Activated T-cell treated with anti-CD3 and anti-CD28 coated beads for 24 hours (primary cell): ENCODE measurements around the gene TMEM202.
"Not testable (repeated sequence)": the region's sequence is repeated elsewhere in the genome, so short reads cannot be mapped to it uniquely, and the experiment has no call there.

Experiments
- DNase-seq: peaks from one replicate; pipeline ENCODE4 v3.0.0-alpha.2; 2020; ENCODE audit warnings: low read depth

TMEM202 gene

GRCh38 chr15:72397796-72398588, at the start of gene TMEM202:
TMEM202 (plus strand) TSS chr15:72398305; CDS start chr15:72398327, 22 bp downstream.
- no peak for DNase-seq

- no peak for DNase-seq
Measured at GRCh38 chr15:72353266-72353665, 44.8 kb upstream of the TMEM202 start.

- no peak for DNase-seq
Measured at GRCh38 chr15:72354496-72354895, 43.6 kb upstream of the TMEM202 start.

GRCh38 chr15:72358121-72358520, 40.0 kb upstream of the TMEM202 start:
- DNase-seq, result no peak

- no peak for DNase-seq
Measured at GRCh38 chr15:72358650-72359171, 39.4 kb upstream of the TMEM202 start.

GRCh38 chr15:72361176-72361575, 36.9 kb upstream of the TMEM202 start:
- DNase-seq, result no peak

- no peak for DNase-seq
Measured at GRCh38 chr15:72365844-72366243, 32.3 kb upstream of the TMEM202 start.

GRCh38 chr15:72368325-72368724, 29.8 kb upstream of the TMEM202 start:
- no peak for DNase-seq

GRCh38 chr15:72368899-72369298, 29.2 kb upstream of the TMEM202 start:
- DNase-seq, result no peak

- no peak for DNase-seq
Measured at GRCh38 chr15:72369964-72370363, 28.1 kb upstream of the TMEM202 start.

GRCh38 chr15:72372361-72372760, 25.7 kb upstream of the TMEM202 start:
- DNase-seq, result no peak

- no peak for DNase-seq
Measured at GRCh38 chr15:72375501-72375845, 22.6 kb upstream of the TMEM202 start.

- DNase-seq, result peak; percentile 97
Measured at GRCh38 chr15:72375846-72376581, 22.1 kb upstream of the TMEM202 start, which contains the start of gene HEXA. HEXA (minus strand) TSS chr15:72376014; CDS start chr15:72375972, 42 bp downstream.

- no peak for DNase-seq
Measured at GRCh38 chr15:72377331-72377730, 20.8 kb upstream of the TMEM202 start.

- not testable (repeated sequence) for DNase-seq
Measured at GRCh38 chr15:72379106-72379505, 19.0 kb upstream of the TMEM202 start.

- no peak for DNase-seq
Measured at GRCh38 chr15:72379856-72380430, 18.2 kb upstream of the TMEM202 start.

GRCh38 chr15:72380743-72381142, 17.4 kb upstream of the TMEM202 start:
- no peak for DNase-seq

GRCh38 chr15:72382146-72382545, 16.0 kb upstream of the TMEM202 start:
- no peak for DNase-seq

GRCh38 chr15:72387741-72388140, 10.4 kb upstream of the TMEM202 start:
- DNase-seq, result no peak

- DNase-seq, result no peak
Measured at GRCh38 chr15:72389231-72389630, 8.9 kb upstream of the TMEM202 start.

GRCh38 chr15:72396331-72396730, 1.8 kb upstream of the TMEM202 start:
- not testable (repeated sequence) for DNase-seq

- no peak for DNase-seq
Measured at GRCh38 chr15:72398648-72399047, 543 bp downstream of the TMEM202 start.

GRCh38 chr15:72402726-72403125, 4.6 kb downstream of the TMEM202 start:
- no peak for DNase-seq
